ENCODE data around the gene FUOM.

The FUOM gene

DNA sequence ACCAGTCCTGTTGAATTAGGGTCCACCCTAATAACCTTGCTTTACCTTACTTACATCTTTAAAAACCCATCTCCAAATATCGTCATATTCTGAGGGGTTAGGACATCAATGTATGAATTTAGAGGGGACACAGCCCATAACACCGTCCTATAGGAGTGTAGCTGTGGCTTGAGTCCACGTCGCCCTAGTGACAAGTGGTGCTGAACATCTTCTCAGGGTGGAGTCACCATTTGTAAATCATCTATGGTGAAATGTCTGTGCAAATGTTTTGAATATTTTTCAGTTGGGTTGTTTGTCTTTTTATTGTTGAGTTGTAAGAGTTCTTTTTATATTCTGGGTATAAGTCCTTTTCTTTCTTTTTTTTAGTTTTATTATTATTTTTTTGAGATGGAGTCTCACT, 15.8 kb downstream of the FUOM start:
- TF ChIP-seq CTCF (IDR thresholded peaks at IDR 0.05; ENCODE audit: low read length, missing control alignments): no peak

GRCh38 chr10:133339708-133340380, 18.0 kb downstream of the FUOM start:
- H3K4me3 ChIP-seq (replicated peaks; ENCODE audit: low read depth, low read length): no peak overlapping the region
- DNase-seq (ENCODE audit: low read depth): no peak
- no peak for TF ChIP-seq CTCF (IDR thresholded peaks at IDR 0.05; ENCODE audit: low read length, missing control alignments)

More for the DNA sequence above, 15.8 kb downstream of the FUOM start:
- no peak for DNase-seq (ENCODE audit: low read depth)
- no peak overlapping the region for H3K4me3 ChIP-seq (replicated peaks; ENCODE audit: low read depth, low read length)

DNA sequence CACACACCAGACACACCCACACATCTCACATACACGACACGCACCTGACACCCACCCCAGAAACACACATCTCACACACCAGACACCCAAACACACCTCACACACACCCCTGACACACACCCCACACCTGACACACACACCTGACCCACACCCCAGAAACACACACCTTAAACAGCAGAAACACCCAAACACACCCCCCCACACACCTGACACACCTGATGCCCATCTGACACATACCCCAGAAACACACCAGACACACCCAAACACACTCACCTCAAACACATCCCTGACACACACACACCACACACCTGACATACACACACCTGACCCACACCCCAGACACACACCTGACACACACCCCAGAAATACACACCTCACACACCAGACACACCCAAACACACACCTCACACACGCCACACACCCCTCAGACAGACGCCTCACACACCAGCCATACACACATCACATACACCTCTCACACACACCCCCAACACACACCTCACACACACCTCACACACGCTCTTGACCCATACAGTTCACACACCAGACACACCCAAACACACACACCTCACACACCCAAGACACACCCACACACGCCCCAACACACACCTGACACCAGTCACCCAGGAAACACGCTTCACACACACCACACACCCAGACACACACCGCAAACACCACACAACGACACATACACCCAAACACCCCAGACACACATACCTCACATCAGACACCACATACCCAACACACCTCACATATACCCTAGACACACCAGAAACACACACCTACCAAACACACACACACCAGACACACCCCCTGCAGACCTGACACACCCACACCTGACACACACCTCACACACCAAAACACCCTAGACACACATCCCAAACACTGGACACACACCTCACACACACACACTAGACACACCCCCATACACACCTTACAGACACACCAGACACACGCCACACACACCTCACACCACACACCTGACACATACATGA, 19.4 kb downstream of the FUOM start:
- H3K4me3 ChIP-seq (replicated peaks; ENCODE audit: low read depth, low read length): no peak overlapping the region
- no peak for TF ChIP-seq CTCF (IDR thresholded peaks at IDR 0.05; ENCODE audit: low read length, missing control alignments)
- DNase-seq (ENCODE audit: low read depth): no peak

DNA sequence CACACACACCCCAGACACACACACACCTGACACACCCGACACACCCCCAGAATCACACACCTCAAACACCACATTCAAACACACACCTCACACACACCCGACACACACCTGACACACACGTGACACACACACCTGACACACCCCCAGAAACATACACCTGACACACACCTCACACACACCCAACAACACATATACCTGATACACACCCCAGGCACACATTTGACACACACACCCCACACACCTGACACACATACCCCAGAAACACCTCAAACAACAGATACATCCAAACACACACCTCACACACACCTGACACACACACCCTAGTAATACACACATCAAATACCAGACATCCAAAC, 20.5 kb downstream of the FUOM start:
- H3K4me3 ChIP-seq (replicated peaks; ENCODE audit: low read depth, low read length): no peak overlapping the region
- DNase-seq (ENCODE audit: low read depth): no peak
- TF ChIP-seq CTCF (IDR thresholded peaks at IDR 0.05; ENCODE audit: low read length, missing control alignments): no peak

DNA sequence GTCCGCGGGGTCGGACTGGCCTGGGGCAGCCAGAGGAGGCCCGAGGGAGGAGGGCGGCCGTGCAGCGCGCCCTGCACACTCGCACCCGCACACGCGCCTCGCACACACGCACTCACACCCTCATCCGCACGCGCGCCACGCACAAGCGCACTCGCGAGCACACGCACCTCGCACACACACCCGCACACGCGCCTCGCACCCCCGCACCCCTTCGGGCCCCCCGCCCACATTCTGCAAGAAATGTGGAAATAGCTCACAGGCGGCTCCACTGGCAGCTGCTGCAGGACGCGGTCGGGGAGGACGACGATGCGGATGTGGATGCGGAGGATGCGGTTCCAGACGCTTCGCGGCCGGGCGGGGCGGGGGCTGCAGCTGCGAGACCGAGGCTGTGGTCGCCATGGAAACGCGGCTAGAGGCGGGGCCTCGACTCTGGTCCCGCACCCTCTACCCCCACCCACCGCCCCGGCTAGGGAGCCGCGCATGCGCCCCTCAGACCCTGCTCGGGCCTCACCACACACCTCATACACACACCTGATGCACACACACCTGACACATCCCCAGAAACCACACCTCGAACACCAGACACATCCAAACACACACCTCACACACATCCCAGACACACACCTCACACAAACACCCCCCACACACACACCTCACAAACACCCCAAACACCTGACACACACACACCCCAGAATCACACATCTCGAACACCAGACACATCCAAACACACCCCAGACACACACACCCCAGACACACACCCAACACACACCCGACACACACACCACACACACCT, 21.0 kb downstream of the FUOM start, which contains the start of gene CALY:
CALY (minus strand) TSS at position 320 of the 793 bp plus-strand sequence. CDS start 7,907 bp downstream, outside the sequence.
- no peak for DNase-seq (ENCODE audit: low read depth)
- no peak for TF ChIP-seq CTCF (IDR thresholded peaks at IDR 0.05; ENCODE audit: low read length, missing control alignments)
- no peak within 1 kb of the TSS for H3K4me3 ChIP-seq (replicated peaks; ENCODE audit: low read depth, low read length)

- no peak for TF ChIP-seq CTCF (IDR thresholded peaks at IDR 0.05; ENCODE audit: low read length, missing control alignments)
- no peak overlapping the region for H3K4me3 ChIP-seq (replicated peaks; ENCODE audit: low read depth, low read length)
- no peak for DNase-seq (ENCODE audit: low read depth)
These were observed 21.7 kb downstream of the FUOM start for GRCh38 chr10:133336118-133336576.
